Measurements from ENCODE around the gene GALNTL6.

GALNTL6 gene

GRCh38 chr4:172009446-172010230 is 196.4 kb downstream of the GALNTL6 start:
- no peak for DNase-seq (ENCODE audit: low read depth)

GRCh38 chr4:172011196-172011595 is 198.0 kb downstream of the GALNTL6 start:
- DNase-seq (ENCODE audit: low read depth), result no peak

GRCh38 chr4:172018358-172018757 is 205.2 kb downstream of the GALNTL6 start:
- no peak for DNase-seq (ENCODE audit: low read depth)

- DNase-seq (ENCODE audit: low read depth), result no peak
Observed at GRCh38 chr4:172035562-172035961, 222.4 kb downstream of the GALNTL6 start.

GRCh38 chr4:172040766-172041165 is 227.6 kb downstream of the GALNTL6 start:
- DNase-seq (ENCODE audit: low read depth), result no peak

GRCh38 chr4:172042714-172043114 is 229.5 kb downstream of the GALNTL6 start:
- no peak for DNase-seq (ENCODE audit: low read depth)

- no peak for DNase-seq (ENCODE audit: low read depth)
Observed at GRCh38 chr4:172045981-172046380, 232.8 kb downstream of the GALNTL6 start.

- no peak for DNase-seq (ENCODE audit: low read depth)
Observed at GRCh38 chr4:172048666-172049065, 235.5 kb downstream of the GALNTL6 start.

GRCh38 chr4:172050911-172051310 is 237.7 kb downstream of the GALNTL6 start:
- DNase-seq (ENCODE audit: low read depth), result no peak

GRCh38 chr4:172055046-172055445 is 241.8 kb downstream of the GALNTL6 start:
- DNase-seq (ENCODE audit: low read depth), result no peak

GRCh38 chr4:172055498-172055897 is 242.3 kb downstream of the GALNTL6 start:
- DNase-seq (ENCODE audit: low read depth), result no peak

GRCh38 chr4:172061204-172061603 is 248.0 kb downstream of the GALNTL6 start:
- DNase-seq (ENCODE audit: low read depth), result no peak

- DNase-seq (ENCODE audit: low read depth), result no peak
Observed at GRCh38 chr4:172068506-172068905, 255.3 kb downstream of the GALNTL6 start.

GRCh38 chr4:172073590-172073989 is 260.4 kb downstream of the GALNTL6 start:
- DNase-seq (ENCODE audit: low read depth), result no peak

GRCh38 chr4:172083272-172083671 is 270.1 kb downstream of the GALNTL6 start:
- DNase-seq (ENCODE audit: low read depth), result no peak

- DNase-seq (ENCODE audit: low read depth), result no peak
Observed at GRCh38 chr4:172088556-172088955, 275.4 kb downstream of the GALNTL6 start.

- no peak for DNase-seq (ENCODE audit: low read depth)
Observed at GRCh38 chr4:172095161-172095560, 282.0 kb downstream of the GALNTL6 start.

GRCh38 chr4:172096786-172097185 is 283.6 kb downstream of the GALNTL6 start:
- no peak for DNase-seq (ENCODE audit: low read depth)

GRCh38 chr4:172099376-172099775 is 286.2 kb downstream of the GALNTL6 start:
- no peak for DNase-seq (ENCODE audit: low read depth)

- no peak for DNase-seq (ENCODE audit: low read depth)
Observed at GRCh38 chr4:172103456-172103855, 290.3 kb downstream of the GALNTL6 start.

- DNase-seq (ENCODE audit: low read depth), result no peak
Observed at GRCh38 chr4:172104539-172104938, 291.3 kb downstream of the GALNTL6 start.

- DNase-seq (ENCODE audit: low read depth), result no peak
Observed at GRCh38 chr4:172105918-172106317, 292.7 kb downstream of the GALNTL6 start.

GRCh38 chr4:172109466-172109865 is 296.3 kb downstream of the GALNTL6 start:
- no peak for DNase-seq (ENCODE audit: low read depth)

- no peak for DNase-seq (ENCODE audit: low read depth)
Observed at GRCh38 chr4:172124656-172125308, 311.6 kb downstream of the GALNTL6 start.

Measured in CMK (cell line).